HG02642 (cell line): Measurements from ENCODE around the gene SDF4.
"Not testable (repeated sequence)": the region's sequence is repeated elsewhere in the genome, so short reads cannot be mapped to it uniquely, and the experiment has no call there.

Experiments used
- ATAC-seq: cut with Tn5 transposase; IDR thresholded peaks from one replicate; pipeline ENCODE4 v1.9.1; 2021; ENCODE audit warnings: mild to moderate bottlenecking; ENCODE audit not compliant: unreplicated experiment, poor library complexity

The SDF4 gene

DNA sequence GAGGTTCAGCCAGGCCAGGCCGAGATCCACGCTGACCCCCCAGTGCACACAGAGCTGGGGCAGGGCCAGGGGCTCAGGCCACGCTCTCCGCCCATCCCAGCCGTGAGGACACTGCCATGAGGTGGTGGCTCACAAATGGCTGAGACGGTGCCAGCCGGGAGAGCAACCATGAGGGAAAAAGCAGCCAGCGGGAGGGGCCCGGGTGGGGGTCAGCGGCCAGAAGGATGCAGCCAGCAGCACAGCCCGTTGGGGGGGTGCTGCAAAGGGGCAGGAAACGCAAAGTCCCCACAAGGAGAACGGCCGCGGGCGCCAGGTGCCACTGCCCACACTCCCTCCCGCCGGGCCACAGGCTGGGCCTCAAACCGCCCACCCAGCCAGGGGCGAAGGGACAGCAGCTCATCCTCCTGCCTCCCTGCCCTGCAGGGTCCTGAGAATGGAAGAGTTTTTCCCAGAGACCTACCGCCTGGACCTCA, 49.8 kb downstream of the SDF4 start:
- ATAC-seq = no peak

DNA sequence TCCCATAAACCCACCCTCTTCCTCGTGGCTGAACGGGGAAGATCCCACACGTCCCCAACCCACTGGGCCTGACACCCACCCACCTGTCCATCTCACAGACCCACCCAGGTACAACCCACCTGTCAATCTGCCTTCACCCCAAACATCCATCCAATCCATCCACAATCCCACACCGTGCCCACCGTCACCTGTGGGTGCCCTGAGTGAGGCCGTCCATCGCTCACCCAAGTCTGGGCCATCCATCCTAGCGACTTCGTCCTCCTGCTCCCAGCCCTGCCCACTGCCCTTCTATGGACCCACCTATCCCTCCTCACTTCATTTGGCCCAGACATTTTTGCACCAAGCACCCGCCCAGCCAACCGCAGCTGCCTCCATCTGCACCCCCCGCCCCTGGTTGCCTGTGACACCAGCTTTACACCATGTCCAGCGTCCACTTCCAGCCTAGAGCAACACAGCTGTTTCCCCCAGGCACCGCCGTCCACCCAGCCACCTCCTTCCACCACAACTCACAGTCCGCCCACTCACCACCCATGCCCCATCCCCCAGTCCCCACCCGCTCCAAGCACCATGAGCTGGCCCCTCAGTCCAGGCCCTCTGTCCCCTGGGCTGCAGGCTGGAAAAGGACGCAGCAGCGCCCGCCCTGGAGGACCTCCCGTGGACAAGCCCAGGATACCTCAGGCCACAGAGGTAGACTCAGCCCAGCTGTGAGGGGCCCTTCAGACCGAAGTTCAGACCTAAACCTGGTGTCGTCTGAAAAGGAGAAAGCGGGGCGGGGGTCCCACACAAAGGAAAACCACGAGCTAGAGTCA, 50.5 kb downstream of the SDF4 start:
- ATAC-seq = no peak

GRCh38 chr1:1179983-1180861, 51.6 kb downstream of the SDF4 start:
- no peak for ATAC-seq

DNA sequence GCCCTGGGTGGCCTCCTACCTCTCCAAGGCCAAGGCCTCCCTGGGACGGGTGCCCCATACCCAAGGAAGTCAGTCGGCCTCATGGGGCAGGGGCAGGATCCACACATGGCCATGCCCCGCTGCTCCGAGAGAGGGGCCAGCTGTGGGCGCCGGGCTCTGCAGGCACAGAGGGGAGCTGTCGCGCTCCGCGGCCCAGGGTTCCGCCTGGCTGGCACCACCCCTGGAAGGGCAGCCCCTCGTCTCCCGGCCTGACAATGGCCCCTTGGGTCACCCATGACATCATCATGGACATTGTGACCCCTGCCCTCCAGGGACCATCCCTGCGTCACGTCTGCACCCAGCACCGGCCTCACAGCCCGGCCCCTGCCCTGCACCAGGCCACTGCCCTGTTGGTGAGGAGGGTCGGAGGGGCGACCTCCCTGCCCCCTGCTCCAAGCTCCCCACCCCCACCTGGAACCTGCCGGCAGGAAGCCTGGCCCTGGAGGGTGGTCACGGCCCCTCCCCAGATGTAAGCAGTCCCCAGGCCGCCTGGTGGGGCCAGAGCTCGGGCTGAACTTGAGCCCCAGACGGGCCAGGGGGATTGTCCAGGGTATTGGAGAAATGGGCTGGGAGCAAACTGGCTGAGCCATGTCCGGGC, 52.3 kb downstream of the SDF4 start:
- no peak for ATAC-seq

DNA sequence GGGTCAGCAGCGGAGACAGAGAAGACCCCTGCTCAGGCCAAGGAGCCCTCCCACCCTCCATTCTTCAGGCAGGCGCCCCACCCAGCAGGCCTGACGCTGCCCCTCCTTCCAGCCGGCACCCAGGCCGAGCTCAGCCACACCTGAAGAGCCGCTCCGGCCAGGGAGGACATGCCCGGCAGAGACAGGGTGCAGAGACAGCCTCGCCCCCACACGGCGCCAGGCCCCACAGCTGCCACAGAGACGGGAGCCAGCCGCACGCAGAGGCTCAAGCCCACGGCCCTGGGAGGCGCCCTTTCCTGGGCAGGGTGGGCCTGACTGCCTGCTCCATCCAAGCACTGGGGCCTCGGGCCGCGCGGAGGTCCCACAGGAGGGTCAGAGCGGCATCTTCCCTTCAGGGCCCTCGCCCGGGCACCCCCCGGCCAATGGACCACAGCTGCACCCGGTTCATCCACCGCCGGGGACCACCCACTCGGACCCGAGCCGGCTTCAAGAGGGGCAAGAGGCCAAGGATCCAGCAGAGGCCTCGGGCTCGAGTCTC, 52.9 kb downstream of the SDF4 start:
- no peak for ATAC-seq

- ATAC-seq = no peak
These were observed 54.2 kb downstream of the SDF4 start for GRCh38 chr1:1177452-1178206.

DNA sequence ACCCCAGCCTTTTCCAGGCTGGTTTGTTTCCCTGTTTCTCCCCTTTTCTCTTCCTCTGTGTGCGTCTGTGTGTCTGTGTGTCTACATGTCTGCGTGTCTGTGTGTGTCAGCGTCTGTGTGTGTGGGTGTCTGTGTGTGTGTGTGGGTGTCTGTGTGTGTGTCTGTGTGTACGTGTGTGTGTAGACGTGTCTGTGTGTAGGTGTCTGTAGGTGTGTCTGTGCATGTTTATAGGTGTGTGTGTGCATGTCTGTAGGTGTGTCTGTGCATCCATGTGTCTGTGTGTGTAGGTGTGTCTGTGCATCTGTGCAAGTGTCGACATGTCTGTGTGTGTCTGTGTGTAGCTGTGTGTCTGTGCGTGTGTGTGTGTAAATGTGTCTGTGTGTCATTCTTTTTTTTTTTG, 54.9 kb downstream of the SDF4 start:
- no peak for ATAC-seq

DNA sequence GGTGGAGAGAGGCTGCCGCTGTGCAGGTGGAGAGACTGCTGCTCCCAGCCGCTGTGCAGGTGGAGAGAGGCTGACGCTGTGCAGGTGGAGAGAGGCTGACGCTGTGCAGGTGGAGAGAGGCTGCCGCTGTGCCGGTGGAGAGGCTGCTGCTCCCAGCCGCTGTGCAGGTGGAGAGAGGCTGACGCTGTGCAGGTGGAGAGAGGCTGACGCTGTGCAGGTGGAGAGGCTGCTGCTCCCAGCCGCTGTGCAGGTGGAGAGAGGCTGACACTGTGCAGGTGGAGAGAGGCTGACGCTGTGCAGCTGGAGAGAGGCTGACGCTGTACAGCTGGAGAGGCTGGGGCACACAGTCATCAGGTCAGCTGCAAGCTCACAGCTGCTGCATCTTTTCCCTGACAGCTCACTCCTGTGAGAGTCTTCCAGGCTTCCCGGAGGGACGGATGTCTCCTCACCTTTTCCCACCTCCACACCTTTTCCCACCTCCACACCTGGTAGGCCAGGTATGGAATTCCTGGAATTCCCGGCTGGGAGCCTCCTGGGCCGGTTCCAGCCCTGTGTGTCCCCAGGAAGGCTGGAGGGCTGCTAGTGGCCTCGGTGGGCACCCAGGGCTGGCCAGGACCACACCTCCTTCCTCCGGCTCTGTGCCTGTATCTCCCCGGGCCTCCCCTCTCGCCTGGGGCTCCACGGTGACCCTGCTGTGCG, 55.6 kb downstream of the SDF4 start:
- not testable (repeated sequence) for ATAC-seq

GRCh38 chr1:1175221-1176062, 56.4 kb downstream of the SDF4 start:
- no peak for ATAC-seq

GRCh38 chr1:1173793-1174415, 57.9 kb downstream of the SDF4 start, which contains the start of gene TTLL10:
TTLL10 (plus strand) TSS chr1:1173880; CDS start chr1:1179216, 5,336 bp downstream.
- no peak for ATAC-seq

DNA sequence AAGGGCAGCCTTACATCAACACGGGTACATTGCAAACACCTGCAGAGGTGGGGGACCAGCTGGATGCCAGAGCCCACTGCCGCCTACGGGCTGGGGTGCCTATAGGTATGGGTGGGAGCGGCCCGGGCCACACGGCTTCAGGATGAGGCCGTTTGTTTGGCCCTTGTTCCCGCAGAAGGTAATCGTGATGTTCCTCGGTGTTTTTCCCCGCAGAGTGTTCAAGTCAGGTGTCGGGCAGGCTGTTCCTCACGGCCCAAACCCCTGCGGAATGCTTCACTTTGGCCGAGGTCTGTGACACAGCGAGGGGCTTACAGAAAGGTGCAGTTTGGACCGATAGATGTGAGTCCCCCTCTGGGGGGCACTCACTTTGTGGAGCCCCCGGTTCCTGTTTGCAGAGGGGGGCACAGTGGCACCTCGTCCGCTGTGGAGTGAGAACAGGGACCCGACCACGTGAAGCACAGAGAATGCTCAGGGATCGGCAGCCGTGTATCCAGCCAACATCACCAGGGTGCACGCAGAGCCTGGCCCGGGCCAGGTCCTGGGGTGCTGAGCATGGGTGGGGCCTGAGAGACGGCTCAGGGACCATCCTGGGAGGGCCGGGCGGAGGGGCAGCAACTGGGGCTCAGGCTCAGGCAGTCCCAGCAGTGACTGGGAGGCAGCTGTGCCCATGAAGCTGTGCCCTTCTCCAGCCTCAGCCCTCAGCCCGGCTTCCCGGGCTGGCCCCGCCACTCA, 58.6 kb downstream of the SDF4 start:
- ATAC-seq = no peak

DNA sequence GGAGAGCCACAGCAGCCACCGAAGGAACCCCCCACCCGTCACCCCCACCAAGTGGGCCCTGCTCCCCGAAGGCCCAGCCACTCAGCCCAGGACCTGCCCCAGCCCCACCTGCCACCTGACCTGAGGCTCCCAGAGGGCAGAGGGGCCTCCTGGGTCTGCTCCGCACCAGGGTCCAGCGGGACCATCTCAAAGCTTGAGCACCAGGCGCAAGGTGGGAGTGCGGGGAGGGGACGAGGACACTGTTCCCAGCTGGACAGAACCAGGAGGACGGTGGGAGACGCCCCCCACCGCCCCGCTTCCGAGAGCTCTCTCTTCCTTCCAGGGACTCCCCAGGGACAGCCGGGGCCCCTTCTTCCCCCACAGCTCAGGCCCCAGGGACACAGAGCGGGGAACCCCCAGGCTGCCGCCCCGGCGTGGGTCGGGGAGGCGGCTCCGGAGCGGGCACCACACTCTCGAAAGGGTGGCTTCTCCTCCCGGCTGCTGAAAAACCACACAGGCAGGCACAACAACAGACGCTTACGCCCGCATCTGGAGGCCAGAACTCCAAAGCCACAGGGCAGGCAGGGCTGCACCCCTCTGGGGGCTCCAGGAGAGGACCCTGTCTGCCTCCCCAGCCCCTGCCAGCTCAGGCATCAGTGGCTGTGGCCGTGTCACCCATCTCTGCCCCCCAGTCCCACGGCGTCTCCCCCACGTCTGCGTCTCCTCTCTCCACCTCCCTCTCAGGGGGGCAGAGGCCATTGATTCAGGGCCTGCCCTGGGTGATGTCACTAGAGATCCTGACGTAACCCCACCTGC, 60.1 kb downstream of the SDF4 start:
- ATAC-seq = no peak

GRCh38 chr1:1171161-1171545, 60.6 kb downstream of the SDF4 start:
- ATAC-seq = no peak

- no peak for ATAC-seq
These were observed 61.3 kb downstream of the SDF4 start for GRCh38 chr1:1170215-1171091.

DNA sequence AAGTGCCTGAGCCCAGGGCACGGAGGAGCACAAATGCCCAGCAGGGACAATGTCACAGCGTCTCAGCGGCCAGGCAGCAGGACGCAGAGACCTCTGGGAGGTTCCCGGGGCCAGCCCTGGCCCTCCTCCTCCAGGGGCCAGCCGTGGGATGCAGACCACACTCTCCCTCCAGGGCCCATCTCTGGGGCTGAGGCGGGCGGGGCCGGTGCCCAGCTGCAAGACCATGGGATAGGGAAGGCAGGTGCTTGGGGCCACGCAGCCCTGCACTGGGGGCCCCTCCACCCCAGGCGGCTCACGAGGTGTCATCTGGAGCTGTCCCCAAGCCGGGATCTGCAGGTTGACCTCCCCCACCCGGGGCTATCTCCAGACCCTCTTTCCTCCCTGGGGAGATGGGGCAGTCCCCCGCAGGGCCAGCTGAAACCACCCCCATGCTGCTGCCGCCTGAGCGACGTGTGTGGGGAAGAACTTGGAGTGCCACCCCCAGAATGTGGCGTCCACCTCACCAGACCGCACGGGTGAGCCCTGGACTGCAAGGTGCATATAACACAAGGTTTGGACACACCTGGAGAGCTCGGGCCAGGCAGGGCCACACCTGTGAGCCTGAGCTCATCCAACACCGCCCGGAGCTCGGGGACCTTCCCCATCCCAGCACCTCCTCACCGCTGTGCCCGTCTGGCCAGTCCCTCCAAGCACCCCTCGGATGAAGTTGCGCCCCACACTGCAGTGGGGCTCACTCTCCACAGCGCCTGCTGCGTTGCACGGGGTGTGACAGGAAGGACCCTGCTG, 62.2 kb downstream of the SDF4 start:
- ATAC-seq = no peak
